GM08714 (cell line): Measurements from ENCODE around the gene SYCP2.

ENCODE experiments used
- H3K4me3 ChIP-seq: fragments of 200-500 bp; sonication (Bioruptor generic); 2 replicates; pipeline ENCODE4 v1.5.1; 2014; ENCODE audit warnings: mild to moderate bottlenecking, low read length, inconsistent platforms
- ZNF274 ChIP-seq: IDR thresholded peaks from 2 replicates; pipeline ENCODE4 v1.6.1; 2012; ENCODE audit warnings: mild to moderate bottlenecking, low read depth, low read length

Gene SYCP2

DNA sequence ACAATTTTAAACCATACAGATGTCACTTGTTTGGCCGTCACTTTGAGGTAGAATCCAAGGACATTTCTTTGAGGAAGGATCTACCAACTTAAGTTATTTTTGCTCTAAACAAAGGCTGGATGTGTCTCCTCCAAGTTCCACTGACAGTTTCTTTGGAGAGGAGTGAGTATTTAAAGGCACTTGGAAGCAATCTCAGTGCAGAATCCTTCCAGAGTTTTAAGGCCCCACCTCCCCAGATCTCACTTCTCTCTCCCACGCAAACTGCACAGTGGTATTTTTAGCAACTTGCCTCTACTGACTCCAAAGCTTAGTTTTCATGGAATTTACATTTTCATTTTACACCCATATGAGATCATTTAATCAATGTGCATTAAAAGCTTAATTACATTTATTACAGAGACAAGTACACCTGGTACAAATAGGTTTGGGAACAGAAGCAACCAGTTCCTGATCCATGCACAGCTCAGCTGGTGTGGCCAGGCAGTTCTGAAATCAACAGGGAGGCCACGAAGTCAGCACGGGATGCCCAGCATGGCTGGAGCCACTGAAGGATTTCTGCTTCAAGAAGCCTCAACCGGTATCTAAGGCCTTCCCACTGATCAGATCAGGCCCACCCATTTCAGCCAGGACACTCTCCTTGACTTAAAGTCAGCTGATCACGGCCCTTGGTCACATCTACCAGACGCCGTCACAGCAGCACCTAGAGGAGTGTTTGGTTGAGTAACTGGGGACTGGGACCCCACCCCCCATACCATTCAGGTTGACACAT is 109.8 kb downstream of the SYCP2 start:
- no peak for TF ChIP-seq ZNF274
- H3K4me3 ChIP-seq, result no peak overlapping the region

GRCh38 chr20:59823030-59823423 is 110.4 kb downstream of the SYCP2 start:
- no peak for TF ChIP-seq ZNF274
- H3K4me3 ChIP-seq, result no peak overlapping the region

DNA sequence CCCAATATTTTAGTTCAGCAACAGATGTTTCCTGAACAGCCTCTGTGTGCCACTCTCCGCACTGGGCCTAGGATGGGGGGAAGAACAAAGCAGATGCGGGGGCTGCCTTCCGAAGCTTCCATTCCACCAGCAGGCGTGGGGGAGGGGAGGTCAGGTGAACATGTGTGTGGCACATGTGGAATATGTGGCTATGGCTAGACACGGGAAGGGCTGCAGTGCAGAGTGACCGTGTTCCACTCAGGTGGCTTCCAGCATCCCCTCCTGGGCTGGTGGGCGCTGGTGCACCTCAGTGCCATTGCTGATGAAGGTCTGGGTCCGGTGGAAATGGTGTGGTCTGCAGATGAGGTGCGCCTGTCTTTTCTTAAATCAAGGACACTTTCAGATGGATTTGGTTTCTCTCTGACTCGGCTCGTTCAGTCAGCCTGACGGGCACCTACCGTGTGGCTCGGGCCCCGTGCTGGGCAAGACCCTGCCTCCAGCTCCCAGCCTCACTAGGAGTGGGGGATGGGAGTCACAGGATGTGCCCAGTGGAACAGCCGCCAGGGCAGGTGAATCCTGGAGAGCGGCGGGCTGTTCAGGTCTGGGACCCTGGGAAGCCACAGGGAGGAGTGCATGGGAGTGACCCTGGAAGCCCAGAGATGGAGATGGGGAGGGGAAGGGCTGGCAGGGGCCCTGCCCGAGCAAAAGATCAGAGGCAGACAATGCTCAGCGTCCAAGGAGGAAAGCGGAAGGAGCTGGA is 111.0 kb downstream of the SYCP2 start:
- TF ChIP-seq ZNF274, result no peak
- H3K4me3 ChIP-seq, result no peak overlapping the region

- TF ChIP-seq ZNF274, result no peak
- no peak overlapping the region for H3K4me3 ChIP-seq
Measured at GRCh38 chr20:59821788-59822187, 111.6 kb downstream of the SYCP2 start.

- H3K4me3 ChIP-seq, result no peak overlapping the region
- no peak for TF ChIP-seq ZNF274
Measured at GRCh38 chr20:59821201-59821600, 112.2 kb downstream of the SYCP2 start.

- no peak overlapping the region for H3K4me3 ChIP-seq
- no peak for TF ChIP-seq ZNF274
Measured at GRCh38 chr20:59820204-59821041, 113.0 kb downstream of the SYCP2 start.

GRCh38 chr20:59819496-59820203 is 113.8 kb downstream of the SYCP2 start:
- no peak for TF ChIP-seq ZNF274
- no peak overlapping the region for H3K4me3 ChIP-seq

DNA sequence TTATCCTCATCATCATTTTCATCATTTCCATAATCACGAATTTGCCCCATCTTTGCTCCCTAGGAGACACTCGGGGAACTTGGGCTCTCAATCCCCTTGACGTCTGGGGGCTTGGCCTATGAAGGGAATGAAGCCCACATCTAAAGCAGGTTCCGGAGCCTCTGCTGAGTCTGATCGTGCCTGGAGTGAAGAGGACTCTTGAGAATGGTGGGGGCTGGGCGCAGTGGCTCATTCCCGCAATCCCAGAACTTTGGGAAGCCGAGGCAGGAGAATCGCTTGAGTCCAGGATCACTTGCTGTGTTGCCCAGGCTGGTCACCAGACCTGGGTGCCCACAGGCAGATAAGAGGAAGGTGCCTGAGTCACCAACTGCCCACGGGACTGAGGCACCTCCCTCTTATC is 114.5 kb downstream of the SYCP2 start:
- H3K4me3 ChIP-seq, result no peak overlapping the region
- no peak for TF ChIP-seq ZNF274

GRCh38 chr20:59817846-59818615 is 115.4 kb downstream of the SYCP2 start:
- TF ChIP-seq ZNF274, result no peak
- no peak overlapping the region for H3K4me3 ChIP-seq

- TF ChIP-seq ZNF274, result no peak
- no peak overlapping the region for H3K4me3 ChIP-seq
Measured at GRCh38 chr20:59817406-59817805, 116.0 kb downstream of the SYCP2 start.

DNA sequence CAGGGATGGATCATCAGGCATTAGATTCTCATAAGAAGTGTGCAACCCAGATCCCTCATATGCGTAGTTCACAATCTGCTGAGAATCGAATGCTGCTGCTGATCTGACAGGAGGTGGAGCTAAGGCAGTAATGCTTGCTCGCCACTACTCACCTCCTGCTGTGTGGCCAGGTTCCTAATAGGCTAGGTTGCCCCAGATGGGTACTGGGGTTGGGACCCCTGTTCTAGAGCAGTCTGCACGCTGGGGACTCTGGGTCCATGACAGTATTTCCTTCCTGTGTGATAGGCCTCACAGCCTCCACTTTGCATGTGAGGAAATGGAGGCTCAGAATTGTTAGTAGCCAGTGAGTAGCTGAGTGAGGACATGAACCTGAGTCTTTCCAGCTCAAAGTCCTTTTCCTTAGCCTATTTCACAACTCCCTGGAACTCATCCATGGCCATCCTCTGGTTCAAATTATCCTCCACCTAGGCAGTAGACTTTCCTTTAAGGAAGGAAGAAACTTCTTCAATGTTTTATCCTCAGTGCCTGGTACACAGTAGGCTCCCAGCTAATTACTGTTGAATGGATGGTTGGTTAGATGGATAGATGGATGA is 117.2 kb downstream of the SYCP2 start:
- H3K4me3 ChIP-seq, result no peak overlapping the region
- TF ChIP-seq ZNF274, result no peak

DNA sequence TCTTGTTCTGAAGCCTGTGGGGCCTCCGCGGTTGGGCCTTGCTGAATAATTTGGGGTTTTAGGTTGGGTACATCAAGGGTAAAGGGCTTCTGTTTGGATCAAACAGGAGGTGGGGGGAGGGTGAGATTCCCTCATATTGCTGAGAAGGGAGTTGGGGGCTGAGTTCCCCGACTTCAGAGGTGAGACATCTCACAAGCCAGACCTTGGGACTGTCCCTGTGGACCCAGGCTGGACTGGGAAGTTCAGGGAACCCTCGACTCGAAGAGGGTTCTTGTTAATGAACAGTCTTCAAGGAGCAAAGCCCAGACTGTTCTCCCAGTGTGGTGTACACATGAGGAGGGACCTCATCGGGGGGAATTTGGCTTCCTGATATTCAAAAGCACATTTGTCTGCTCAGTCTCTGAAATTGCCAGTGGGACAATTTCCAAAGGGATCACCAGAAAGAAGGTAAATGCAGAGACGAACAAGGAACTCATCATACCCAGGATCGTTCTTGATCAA is 118.5 kb downstream of the SYCP2 start:
- H3K4me3 ChIP-seq, result no peak overlapping the region
- TF ChIP-seq ZNF274, result no peak
